ENCODE measurements around the gene TMEM255B. TPM values are rescaled to one million over a fixed set of nuclear protein-coding genes. Genes with fewer than 3 reads are reported as not detected.
"Not testable (repeated sequence)": the region's sequence is repeated elsewhere in the genome, so short reads cannot be mapped to it uniquely, and the experiment has no call there.

TMEM255B gene
- total RNA-seq, 2 experiments from 2014 or later: 0.61 to 0.88 TPM

GRCh38 chr13:113817860-113818691 lies 59.0 kb downstream of the TMEM255B start:
- Mint-ChIP-seq H3K27me3 (peaks cover 2% of the 10 kb centered on the region), H3K27ac (no peak overlapping the region), H3K4me1 (ENCODE audit: low read depth) (peaks cover 19% of the 10 kb centered on the region), H3K4me3 (no peak overlapping the region), H3K9me3 (no peaks in the 10 kb centered on the region), H3K36me3 (peaks cover 2% of the 10 kb centered on the region)
- intact Hi-C loops (cut with micrococcal nuclease): loop anchor here (1.0 to 10.0 kb wide), 3 partner anchors 87 to 408 kb away; no protein-coding TSS in a partner anchor
- CTCF ChIA-PET: no interaction called here
- POLR2A ChIA-PET: no interaction called here
- DNase-seq: no peak

- DNase-seq: no peak
- no peaks in the 10 kb centered on the region for H3K9me3 Mint-ChIP-seq
These were observed 59.8 kb downstream of the TMEM255B start for GRCh38 chr13:113818700-113819295.

GRCh38 chr13:113819341-113819730 lies 60.3 kb downstream of the TMEM255B start:
- Mint-ChIP-seq H3K9me3 (no peaks in the 10 kb centered on the region), H3K27ac (no peak overlapping the region), H3K4me1 (ENCODE audit: low read depth) (peaks cover 19% of the 10 kb centered on the region), H3K27me3 (peaks cover 2% of the 10 kb centered on the region), H3K4me3 (no peak overlapping the region), H3K36me3 (peaks cover 2% of the 10 kb centered on the region)
- DNase-seq: no peak
- intact Hi-C loops (cut with micrococcal nuclease): loop anchor here (10.0 kb wide), 1 partner anchor 305 kb away; no protein-coding TSS in a partner anchor
- ChIA-PET POLR2A (no interaction called here), CTCF (no interaction called here)

More at GRCh38 chr13:113818700-113819295, 59.8 kb downstream of the TMEM255B start:
- H3K4me3 Mint-ChIP-seq: no peak overlapping the region
- no peak overlapping the region for H3K27ac Mint-ChIP-seq
- POLR2A ChIA-PET: no interaction called here
- H3K36me3 Mint-ChIP-seq: peaks cover 2% of the 10 kb centered on the region
- intact Hi-C loops (cut with micrococcal nuclease): loop anchor here (10.0 kb wide), 1 partner anchor 306 kb away; no protein-coding TSS in a partner anchor
- peaks cover 2% of the 10 kb centered on the region for H3K27me3 Mint-ChIP-seq
- CTCF ChIA-PET: no interaction called here
- H3K4me1 Mint-ChIP-seq (ENCODE audit: low read depth): peaks cover 19% of the 10 kb centered on the region

GRCh38 chr13:113819731-113820715 lies 61.0 kb downstream of the TMEM255B start:
- CTCF ChIA-PET: no interaction called here
- peaks cover 2% of the 10 kb centered on the region for H3K36me3 Mint-ChIP-seq
- POLR2A ChIA-PET: no interaction called here
- H3K9me3 Mint-ChIP-seq: no peaks in the 10 kb centered on the region
- no peak overlapping the region for H3K4me3 Mint-ChIP-seq
- H3K27me3 Mint-ChIP-seq: peaks cover 2% of the 10 kb centered on the region
- intact Hi-C loops (cut with micrococcal nuclease): loop anchor here (10.0 kb wide), 1 partner anchor 305 kb away; no protein-coding TSS in a partner anchor
- no peak for DNase-seq
- H3K27ac Mint-ChIP-seq: no peak overlapping the region
- peaks cover 19% of the 10 kb centered on the region for H3K4me1 Mint-ChIP-seq (ENCODE audit: low read depth)

- intact Hi-C loops (cut with micrococcal nuclease): no loop called here
- Mint-ChIP-seq H3K9me3 (no peaks in the 10 kb centered on the region), H3K4me1 (ENCODE audit: low read depth) (peaks cover 13% of the 10 kb centered on the region), H3K36me3 (peaks cover 2% of the 10 kb centered on the region), H3K27me3 (peaks cover 2% of the 10 kb centered on the region), H3K27ac (no peak overlapping the region), H3K4me3 (no peak overlapping the region)
- no peak for DNase-seq
- ChIA-PET CTCF (no interaction called here), POLR2A (no interaction called here)
These were observed 62.0 kb downstream of the TMEM255B start for GRCh38 chr13:113820813-113821651.

- ChIA-PET CTCF (no interaction called here), POLR2A (no interaction called here)
- intact Hi-C loops (cut with micrococcal nuclease): no loop called here
These were observed 62.8 kb downstream of the TMEM255B start for GRCh38 chr13:113821847-113822246.

GRCh38 chr13:113822266-113822665 lies 63.2 kb downstream of the TMEM255B start:
- DNase-seq: no peak
- POLR2A ChIA-PET: no interaction called here
- CTCF ChIA-PET: no interaction called here
- intact Hi-C loops (cut with micrococcal nuclease): no loop called here
- no peaks in the 10 kb centered on the region for H3K36me3 Mint-ChIP-seq
- H3K4me1 Mint-ChIP-seq (ENCODE audit: low read depth): peaks cover 2% of the 10 kb centered on the region
- no peaks in the 10 kb centered on the region for H3K9me3 Mint-ChIP-seq
- H3K4me3 Mint-ChIP-seq: no peak overlapping the region
- H3K27me3 Mint-ChIP-seq: no peaks in the 10 kb centered on the region
- H3K27ac Mint-ChIP-seq: no peak overlapping the region

More at GRCh38 chr13:113821847-113822246, 62.8 kb downstream of the TMEM255B start:
- Mint-ChIP-seq H3K9me3 (no peaks in the 10 kb centered on the region), H3K36me3 (peaks cover 2% of the 10 kb centered on the region), H3K4me3 (no peak overlapping the region), H3K27ac (no peak overlapping the region), H3K4me1 (ENCODE audit: low read depth) (peaks cover 5% of the 10 kb centered on the region), H3K27me3 (peaks cover under 1% of the 10 kb centered on the region)
- no peak for DNase-seq

- POLR2A ChIA-PET: no interaction called here
- no peak overlapping the region for H3K27ac Mint-ChIP-seq
- H3K4me1 Mint-ChIP-seq (ENCODE audit: low read depth): no peaks in the 10 kb centered on the region
- CTCF ChIA-PET: no interaction called here
- H3K9me3 Mint-ChIP-seq: no peaks in the 10 kb centered on the region
- peaks cover 4% of the 10 kb centered on the region for H3K36me3 Mint-ChIP-seq
- intact Hi-C loops (cut with micrococcal nuclease): no loop called here
- H3K4me3 Mint-ChIP-seq: no peak overlapping the region
- no peak for DNase-seq
- no peaks in the 10 kb centered on the region for H3K27me3 Mint-ChIP-seq
These were observed 64.1 kb downstream of the TMEM255B start for GRCh38 chr13:113822956-113823744.

GRCh38 chr13:113823771-113824170 lies 64.7 kb downstream of the TMEM255B start:
- Mint-ChIP-seq H3K27ac (no peak overlapping the region), H3K9me3 (no peaks in the 10 kb centered on the region), H3K4me1 (ENCODE audit: low read depth) (no peaks in the 10 kb centered on the region), H3K27me3 (no peaks in the 10 kb centered on the region), H3K4me3 (no peak overlapping the region), H3K36me3 (peaks cover 4% of the 10 kb centered on the region)
- ChIA-PET CTCF (no interaction called here), POLR2A (no interaction called here)
- DNase-seq: no peak
- intact Hi-C loops (cut with micrococcal nuclease): no loop called here

GRCh38 chr13:113825841-113826240 lies 66.8 kb downstream of the TMEM255B start:
- Mint-ChIP-seq H3K9me3 (no peaks in the 10 kb centered on the region), H3K4me1 (ENCODE audit: low read depth) (no peaks in the 10 kb centered on the region), H3K27me3 (no peaks in the 10 kb centered on the region), H3K4me3 (no peak overlapping the region), H3K36me3 (peaks cover 4% of the 10 kb centered on the region), H3K27ac (no peak overlapping the region)
- CTCF ChIA-PET: no interaction called here
- intact Hi-C loops (cut with micrococcal nuclease): no loop called here
- POLR2A ChIA-PET: no interaction called here
- DNase-seq: no peak

GRCh38 chr13:113826446-113826845 lies 67.4 kb downstream of the TMEM255B start:
- CTCF ChIA-PET; H3K27me3 Mint-ChIP-seq; H3K9me3 Mint-ChIP-seq; DNase-seq; H3K27ac Mint-ChIP-seq; H3K4me1 Mint-ChIP-seq (ENCODE audit: low read depth); H3K36me3 Mint-ChIP-seq; POLR2A ChIA-PET; H3K4me3 Mint-ChIP-seq; intact Hi-C loops (cut with micrococcal nuclease): not testable (repeated sequence)
